Cardiac septum (tissue), 1 donor: Measurements from ENCODE around the gene NISCH. TPM values are rescaled to one million over a fixed set of nuclear protein-coding genes. Genes with fewer than 3 reads are reported as not detected.
A peak's percentile ranks its signal among the peaks of the same experiment; 100 is the strongest.

Experiments used
- DNase-seq: peaks from one replicate; pipeline ENCODE4 v3.0.0-alpha.2; 2020; ENCODE audit warnings: low spot score
- intact Hi-C: fragments of 100-400 bp; cut with DNase I; formaldehyde crosslinking; loops from one replicate; pipeline ENCODE4 v1.14.0; 2022
- total RNA-seq: library from RNA; stranded (reverse); fragmentation: NEBNext Ultra II Directional; extraction: Animal tissue kit (Norgen Biotek cat#: 25700); gene quantifications from one replicate; pipeline ENCODE4 v1.2.1, GENCODE V29; 2021
- donor health status: DM: no; HTN: no; CAD: no.

The NISCH gene
- total RNA-seq, 1 donor from 2014 or later, result 59.1 TPM

- DNase-seq, result peak; percentile 88
- intact Hi-C loops, result loop anchor here (5.0 kb wide), 1 partner anchor 218 kb away; the partner anchor contains the start of gene TLR9
Measured at GRCh38 chr3:52444860-52445793, 10.3 kb upstream of the NISCH start, which contains the start of gene SEMA3G. Gene SEMA3G (minus strand): TSS chr3:52445103. CDS start chr3:52445027, 76 bp downstream.

- intact Hi-C loops, result loop anchor here (1.0 to 5.0 kb wide), 2 partner anchors 18 to 219 kb away; partner anchors contain the start of gene TLR9
- no peak for DNase-seq
Measured at GRCh38 chr3:52446042-52446441, 9.4 kb upstream of the NISCH start.

GRCh38 chr3:52446631-52447511 lies 8.5 kb upstream of the NISCH start:
- intact Hi-C loops, result loop anchor here (1.0 to 5.0 kb wide), 2 partner anchors 19 to 220 kb away; partner anchors contain the start of gene TLR9
- peak; percentile 85 for DNase-seq

GRCh38 chr3:52447512-52448355 lies 7.7 kb upstream of the NISCH start:
- intact Hi-C loops, result loop anchor here (5.0 kb wide), 1 partner anchor 220 kb away; the partner anchor contains the start of gene TLR9
- no peak for DNase-seq

GRCh38 chr3:52450489-52451236 lies 4.7 kb upstream of the NISCH start:
- intact Hi-C loops, result no loop called here
- DNase-seq, result peak; percentile 71

- intact Hi-C loops, result no loop called here
- no peak for DNase-seq
Measured at GRCh38 chr3:52451237-52452083, 3.9 kb upstream of the NISCH start.

GRCh38 chr3:52452126-52452525 lies 3.3 kb upstream of the NISCH start:
- DNase-seq, result no peak
- intact Hi-C loops, result no loop called here

GRCh38 chr3:52452570-52453221 lies 2.7 kb upstream of the NISCH start:
- DNase-seq, result peak; percentile 91
- intact Hi-C loops, result no loop called here

- peak; percentile 84 for DNase-seq
- intact Hi-C loops, result loop anchor here (2.0 kb wide), 1 partner anchor 83 kb away; the partner anchor contains the start of gene UQCC5
Measured at GRCh38 chr3:52453496-52454249, 1.7 kb upstream of the NISCH start, which contains the start of gene TNNC1. Gene TNNC1 (minus strand): TSS chr3:52454041. CDS start chr3:52454015, 26 bp downstream.

GRCh38 chr3:52454250-52454937 lies 1.0 kb upstream of the NISCH start:
- intact Hi-C loops, result loop anchor here (2.0 kb wide), 1 partner anchor 82 kb away; the partner anchor contains the start of gene UQCC5
- DNase-seq, result no peak

- intact Hi-C loops, result loop anchor here (2.0 kb wide), 1 partner anchor 82 kb away; the partner anchor contains the start of gene UQCC5
Measured at GRCh38 chr3:52454938-52455282, 494 bp upstream of the NISCH start.

GRCh38 chr3:52456169-52456799 lies 880 bp downstream of the NISCH start:
- no peak for DNase-seq
- intact Hi-C loops, result no loop called here

More at GRCh38 chr3:52454938-52455282, 494 bp upstream of the NISCH start:
- DNase-seq, result no peak

GRCh38 chr3:52456800-52457183 lies 1.4 kb downstream of the NISCH start:
- intact Hi-C loops, result no loop called here
- no peak for DNase-seq

- DNase-seq, result no peak
- intact Hi-C loops, result no loop called here
Measured at GRCh38 chr3:52458031-52458760, 2.8 kb downstream of the NISCH start.
